Stimulated activated CD8-positive, alpha-beta memory T cell treated with anti-CD3 and anti-CD28 coated beads, Interleukin-15, amount 100 ng/mL, for 48 hours (primary cell): ENCODE measurements around the gene VPS50.
A peak's percentile ranks its signal among the peaks of the same experiment; 100 is the strongest.

ENCODE experiments used
- DNase-seq, 2 donors: peaks; one replicate each; pipeline ENCODE4 v3.0.0-alpha.2; 2020; ENCODE audit warnings: low read depth in 2 of 2

The VPS50 gene

GRCh38 chr7:93231799-93232672, at the start of gene VPS50:
Gene VPS50 (plus strand): TSS chr7:93232366. CDS start chr7:93232468, 102 bp downstream.
- DNase-seq = peak; percentile 80 to 86

GRCh38 chr7:93185303-93186027, 46.7 kb upstream of the VPS50 start:
- no peak for DNase-seq

DNA sequence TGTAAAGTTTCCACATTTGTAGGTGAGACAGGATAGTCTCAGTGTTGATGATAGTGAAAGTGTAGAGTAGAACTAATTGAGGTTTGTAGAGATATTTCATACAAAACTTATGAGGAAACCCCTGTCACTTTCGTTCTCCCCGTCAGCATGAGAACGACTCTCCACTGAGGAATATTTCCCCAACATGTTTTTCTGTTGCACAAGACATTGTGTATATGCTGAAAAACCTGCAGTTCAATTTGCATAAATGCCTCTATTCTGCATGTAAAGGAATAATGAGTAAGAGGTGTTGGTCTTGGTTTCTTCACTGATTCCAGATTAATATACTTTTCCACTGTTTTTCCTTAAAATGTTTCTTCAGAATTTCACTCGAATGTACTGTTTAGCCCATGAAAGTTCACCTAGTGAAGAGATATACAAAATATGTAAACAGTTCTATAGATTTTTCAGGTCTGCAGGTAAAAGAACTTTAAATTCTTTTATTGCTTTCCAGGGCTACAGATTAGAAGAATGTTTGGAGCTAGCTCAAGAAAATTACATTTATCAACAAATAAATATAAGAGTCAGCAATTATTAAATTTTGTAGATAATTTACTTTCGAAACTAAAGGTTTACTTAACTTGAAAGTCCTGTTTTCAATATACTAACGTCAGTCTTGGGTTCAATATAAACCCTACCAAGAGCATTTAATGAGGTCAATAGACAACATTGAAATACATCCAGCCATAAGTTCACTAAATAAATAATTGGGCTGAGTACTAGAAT, 43.1 kb upstream of the VPS50 start:
- DNase-seq = no peak

GRCh38 chr7:93194386-93194785, 37.8 kb upstream of the VPS50 start:
- no peak for DNase-seq

DNA sequence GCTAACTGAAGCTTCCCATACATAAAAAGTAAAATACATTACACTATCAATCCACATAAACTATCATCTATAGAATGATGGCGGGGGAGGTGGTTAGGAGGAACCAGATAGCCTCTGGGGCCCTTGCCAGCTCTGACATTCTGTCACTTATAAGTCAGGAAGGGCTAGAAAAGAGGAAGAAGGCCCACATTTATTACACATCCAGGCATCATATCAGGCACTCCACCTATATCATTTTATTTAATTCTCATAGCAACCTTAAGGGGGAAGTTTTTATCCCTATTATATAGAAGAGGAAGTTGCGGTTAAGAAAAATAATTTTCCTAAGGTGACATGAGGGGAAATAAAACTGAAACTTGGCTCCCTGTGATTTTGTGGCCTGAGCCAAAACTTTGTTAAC, 35.8 kb upstream of the VPS50 start:
- DNase-seq = no peak

- DNase-seq = no peak
Observed at GRCh38 chr7:93198472-93198871, 33.7 kb upstream of the VPS50 start.

- no peak for DNase-seq
Observed at GRCh38 chr7:93202594-93203250, 29.4 kb upstream of the VPS50 start.

DNA sequence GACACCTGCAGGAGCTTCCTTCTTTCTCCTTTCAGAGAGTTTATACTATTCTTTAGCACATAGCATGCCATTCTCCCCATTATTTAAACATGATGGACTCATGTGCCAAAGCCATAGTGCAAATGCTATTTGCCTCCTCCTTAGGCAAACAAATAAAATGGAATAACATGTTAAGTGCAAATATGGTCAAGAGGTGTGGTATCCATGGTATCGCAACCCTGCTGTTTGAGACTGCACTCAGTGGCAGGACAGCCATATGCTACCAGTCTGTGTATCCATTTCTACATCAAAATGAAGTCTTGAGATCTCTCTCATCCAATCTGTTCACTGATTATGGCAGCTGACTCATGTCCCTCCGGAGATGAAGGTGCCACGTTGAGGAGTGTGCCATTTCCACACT, 28.7 kb upstream of the VPS50 start:
- no peak for DNase-seq

DNA sequence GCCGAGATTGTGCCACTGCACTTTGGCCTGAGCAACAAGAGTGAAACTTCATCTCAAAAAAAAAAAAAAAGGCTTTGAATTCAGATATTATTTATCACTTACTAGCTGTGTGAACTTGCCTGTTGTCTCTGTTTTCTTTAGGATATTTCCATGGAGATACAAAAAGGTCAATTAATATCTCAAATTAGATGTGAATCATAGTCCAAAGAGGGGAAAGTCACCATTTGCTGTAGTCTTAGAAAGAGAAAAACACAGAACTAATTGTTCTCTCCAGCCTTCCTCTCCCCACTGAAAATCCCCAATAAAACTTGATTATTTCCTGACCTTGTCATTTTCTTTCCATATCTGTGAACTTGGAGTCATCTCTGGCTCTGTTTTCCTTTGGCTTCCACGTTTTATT, 27.1 kb upstream of the VPS50 start:
- no peak for DNase-seq

DNA sequence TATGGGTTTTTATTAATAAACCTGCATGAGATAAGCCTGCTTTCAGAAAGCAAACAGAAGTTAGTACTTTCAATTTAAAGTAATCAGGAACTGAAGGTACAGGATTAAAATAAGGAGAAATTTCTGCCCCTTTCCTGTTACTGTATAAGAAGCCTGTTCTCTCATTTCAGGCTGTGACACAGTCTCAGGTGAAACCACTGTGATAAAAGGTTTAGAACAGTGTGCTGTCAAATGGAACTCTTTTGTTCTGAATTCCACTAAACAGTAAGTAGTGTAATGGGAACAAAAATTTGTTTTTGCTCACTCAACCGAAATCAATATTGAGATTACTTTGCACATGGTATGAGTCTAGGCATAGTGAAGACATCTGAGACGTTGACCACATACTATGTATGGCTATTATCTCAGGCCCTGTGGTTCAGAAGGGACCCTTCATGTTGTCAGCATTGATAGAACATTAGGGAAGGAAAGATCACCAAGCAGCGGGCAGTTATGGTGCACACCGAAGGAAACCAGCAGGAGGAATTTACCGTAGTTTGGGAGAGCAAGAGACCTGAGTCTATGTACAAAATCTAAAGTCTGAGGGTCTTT, 20.8 kb upstream of the VPS50 start:
- DNase-seq = no peak

GRCh38 chr7:93212881-93213280, 19.3 kb upstream of the VPS50 start:
- DNase-seq = no peak

GRCh38 chr7:93218997-93219827, 13.0 kb upstream of the VPS50 start:
- DNase-seq = no peak

DNA sequence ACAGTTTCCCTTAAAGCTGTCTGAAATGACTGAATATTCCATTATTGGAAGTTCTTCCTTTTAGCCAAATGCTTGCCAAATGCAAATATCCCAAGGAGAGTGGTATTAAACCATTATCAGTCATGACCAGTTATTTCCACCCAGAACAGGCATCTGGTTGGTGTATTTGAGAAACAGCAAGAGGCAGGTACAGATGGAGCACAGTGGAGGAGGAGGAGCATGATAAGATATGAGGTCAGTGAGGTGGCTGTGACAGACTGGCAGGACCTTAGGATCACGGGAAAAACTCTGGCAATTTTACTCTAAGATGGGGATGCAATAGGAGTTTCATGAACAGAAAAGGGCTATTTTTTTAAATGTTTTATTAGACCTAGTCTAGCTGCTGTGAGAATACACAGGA, 12.3 kb upstream of the VPS50 start:
- DNase-seq = no peak

- no peak for DNase-seq
Observed at GRCh38 chr7:93226310-93226709, 5.9 kb upstream of the VPS50 start, which contains the start of gene HEPACAM2. Gene HEPACAM2 (minus strand): TSS chr7:93226469.

DNA sequence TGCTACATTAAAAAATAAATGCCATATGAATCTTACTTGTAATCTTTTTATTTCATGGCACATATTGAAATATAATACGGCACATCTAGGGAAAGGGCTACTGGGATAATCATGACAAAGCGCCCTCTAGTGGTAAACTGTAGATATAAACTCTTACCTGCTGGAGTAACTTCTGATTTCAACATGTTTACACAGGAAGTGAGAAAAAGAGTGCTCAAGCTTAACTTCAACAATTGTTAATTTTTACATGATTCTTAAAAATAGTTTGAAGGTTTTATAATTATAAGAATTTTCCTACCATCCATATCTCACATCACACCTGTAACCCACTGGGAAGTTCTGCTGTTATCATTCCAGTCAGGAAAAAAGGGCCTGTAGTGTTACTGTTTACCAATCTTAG, 3.9 kb upstream of the VPS50 start:
- DNase-seq = no peak

DNA sequence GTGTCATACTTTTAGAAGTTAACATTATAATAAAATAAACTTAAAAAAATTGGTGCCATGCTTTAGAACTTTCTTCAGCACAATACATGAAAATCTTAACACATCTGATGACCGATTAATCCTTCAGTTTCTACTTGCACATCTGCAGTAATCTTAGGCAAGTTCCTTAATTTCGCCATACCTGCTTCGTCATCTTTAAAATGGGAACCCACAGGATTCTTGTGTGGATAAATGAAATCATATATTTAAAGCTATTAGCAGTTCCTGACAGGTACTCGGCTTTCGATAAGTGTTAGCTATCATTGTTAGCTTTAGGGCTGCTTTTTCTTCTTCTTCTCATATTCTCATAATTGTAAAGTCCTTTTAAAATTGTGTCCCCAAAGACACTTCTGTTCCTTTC, 907 bp upstream of the VPS50 start:
- DNase-seq = no peak

GRCh38 chr7:93232673-93233018, 480 bp downstream of the VPS50 start:
- DNase-seq = no peak

- DNase-seq = no peak
Observed at GRCh38 chr7:93235541-93235940, 3.4 kb downstream of the VPS50 start.

DNA sequence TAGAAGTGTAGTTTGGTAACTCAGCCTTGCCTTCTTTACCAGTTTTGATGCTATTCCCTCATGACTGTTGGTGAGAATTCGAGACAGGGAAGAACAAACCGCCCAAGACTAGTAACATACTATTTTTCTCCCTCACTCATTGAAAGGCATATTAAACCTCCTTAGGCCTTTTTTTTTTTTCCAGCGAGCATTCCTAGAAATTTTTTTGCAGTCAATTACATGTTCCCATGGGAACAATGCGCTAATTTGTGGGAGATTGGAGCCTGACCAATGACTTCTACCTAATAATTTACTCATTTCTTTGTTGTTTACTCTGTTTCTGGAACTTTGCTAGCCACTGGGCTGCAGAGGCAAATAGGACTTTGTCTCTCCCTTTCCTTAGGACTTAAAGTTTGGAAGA, 6.0 kb downstream of the VPS50 start:
- no peak for DNase-seq

DNA sequence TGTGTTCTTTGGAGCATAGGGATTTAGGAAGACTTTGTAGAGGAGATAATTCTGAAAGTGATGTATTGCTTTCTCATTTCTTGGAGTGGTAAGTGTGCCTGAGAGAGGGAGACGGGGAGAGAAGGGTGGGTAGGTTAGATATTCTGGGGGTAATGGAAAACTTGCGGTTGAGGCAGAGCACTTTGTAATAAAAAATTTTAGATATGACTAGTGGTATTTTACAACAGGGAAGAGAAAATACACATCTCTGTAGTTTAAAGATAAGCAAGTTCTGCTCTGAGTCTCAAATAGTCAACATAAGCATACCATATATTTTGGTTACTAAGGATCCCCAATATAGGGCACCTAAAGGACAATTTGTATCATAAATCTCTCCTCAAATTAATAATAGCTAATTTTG, 6.6 kb downstream of the VPS50 start:
- DNase-seq = no peak

GRCh38 chr7:93239824-93240223, 7.7 kb downstream of the VPS50 start:
- no peak for DNase-seq
